ENCODE measurements around the gene EP400.

GRCh38 chr12:132065203-132065602 is 115.5 kb downstream of the EP400 start:
- no peak for TF ChIP-seq BCL6 (CRISPR knock-in tag; IDR thresholded peaks at IDR 0.05)
- no peak for TF ChIP-seq NKRF (IDR thresholded peaks at IDR 0.05; ENCODE audit: borderline replicate concordance)
- no peak for TF ChIP-seq MAZ (CRISPR knock-in tag; conservative IDR thresholded peaks at IDR 0.05 in 1 of 2, IDR thresholded peaks at IDR 0.05 in 1 of 2)
